K562 (cell line): ENCODE measurements around the gene IDH2. TPM values are rescaled to one million over a fixed set of nuclear protein-coding genes. Genes with fewer than 3 reads are reported as not detected.

Source experiments
- BCOR ChIP-seq: fragments of 450-650 bp; IDR thresholded peaks from 2 replicates; pipeline ENCODE4 v1.6.1; 2016
- KDM4B ChIP-seq, 2 experiments: fragments of 450-650 bp in 1 of 2; sonication (generic) in 1 of 2; IDR thresholded peaks; 2 replicates each; pipeline ENCODE4 v1.6.1; 2016 to 2017; ENCODE audit warnings: borderline replicate concordance in 2 of 2, antibody characterized with exemption in 1 of 2, low read depth in 1 of 2, mild to moderate bottlenecking in 1 of 2
- POLR2H ChIP-seq: IDR thresholded peaks from 2 replicates; pipeline ENCODE4 v1.6.1; 2016; ENCODE audit warnings: missing genetic modification characterization, low read depth, mild to moderate bottlenecking, control low read depth, missing compliant biosample characterization, moderate library complexity
- U2AF1 ChIP-seq: fragments of 200-400 bp; formaldehyde crosslinking; optimal IDR thresholded peaks from 2 replicates; pipeline ENCODE3; 2017; ENCODE audit warnings: mild to moderate bottlenecking, low read depth, low read length, moderate library complexity
- polyA plus RNA-seq, 8 experiments: library from polyadenylated mRNA; depleted of rRNA in 4 of 8; stranded (reverse) in 5 of 8; unstranded in 3 of 8; fragments of >200 nt; fragmentation: Nextera tagmentation in 2 of 8; fragmentation: Illumina TruSeq in 1 of 8; extraction: Ambion mirVana in 2 of 8; extraction: Trizol in 1 of 8; gene quantifications; 2 replicates each; pipeline versions ENCODE4 v1.2.1 to v1.2.3, GENCODE V29; 2011 to 2014; ENCODE audit warnings: inconsistent platforms in 1 of 8, missing spikeins in 1 of 8
- total RNA-seq, 7 experiments: library from RNA; depleted of rRNA in 6 of 7; stranded (reverse); fragments of >200 nt in 6 of 7; fragmentation: Illumina TruSeq in 2 of 7; extraction: Trizol in 2 of 7; gene quantifications; 2 replicates each; pipeline versions ENCODE4 v1.2.1 to v1.2.3, GENCODE V29; 2011 to 2021; ENCODE audit warnings: low replicate concordance in 1 of 7
- TF ChIP-seq, protein P1 (sequence below): fragments of 450-650 bp; IDR thresholded peaks from 2 replicates; pipeline ENCODE4 v1.6.1; 2017; ENCODE audit warnings: antibody characterized with exemption
- TF ChIP-seq, protein P2 (sequence below): fragments of 450-650 bp; formaldehyde crosslinking; IDR thresholded peaks from 2 replicates; pipeline ENCODE4 v1.4.0; 2022; ENCODE audit warnings: missing genetic modification characterization
- TF ChIP-seq, protein P3 (sequence below): sonication (generic); formaldehyde crosslinking; IDR thresholded peaks from 2 replicates; pipeline ENCODE4 v1.8.1; 2023; ENCODE audit warnings: missing genetic modification reagents, mild to moderate bottlenecking, borderline replicate concordance
- TF ChIP-seq, protein P4 (sequence below): sonication (generic); formaldehyde crosslinking; IDR thresholded peaks from 2 replicates; pipeline ENCODE4 v1.8.0; 2023; ENCODE audit warnings: missing genetic modification reagents, mild to moderate bottlenecking, borderline replicate concordance
- TF ChIP-seq, protein P5 (sequence below): fragments of 450-650 bp; conservative IDR thresholded peaks from 2 replicates; pipeline ENCODE4 v1.6.1; 2016; ENCODE audit warnings: missing genetic modification characterization, low read depth, mild to moderate bottlenecking, control low read depth, missing compliant biosample characterization

Gene IDH2
- total and polyA plus RNA-seq, 9 of the 15 experiments (the other 6 are each of a cell fraction or from before 2014, with no cell fraction given), result 0.70 to 99.9 (median 59.2) TPM

DNA sequence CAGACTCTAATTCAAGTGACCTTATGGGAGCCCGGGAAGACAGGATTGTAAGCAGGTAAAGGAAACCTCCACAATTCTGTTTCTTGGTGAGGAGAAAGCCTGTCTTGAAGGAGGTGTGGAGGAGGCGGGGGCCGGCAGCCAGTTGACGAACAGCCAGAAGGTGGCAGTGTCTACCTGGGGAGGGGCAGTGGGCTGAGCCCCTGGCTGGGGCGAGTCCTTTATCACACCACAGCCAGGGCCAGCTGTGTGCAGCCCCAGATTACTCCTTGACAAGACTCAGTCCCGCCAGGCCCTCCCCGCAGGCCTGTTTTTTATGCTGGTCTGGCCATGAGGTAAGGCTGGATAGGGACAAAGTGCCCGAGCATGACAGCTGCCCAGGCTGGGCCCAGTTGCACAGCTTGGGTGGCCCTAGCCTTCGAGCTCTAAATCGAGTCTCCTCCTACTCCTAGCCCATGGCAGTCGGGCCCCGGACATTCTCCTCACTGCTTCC is 40.9 kb upstream of the IDH2 start (continued):
- TF ChIP-seq, protein P1, sequence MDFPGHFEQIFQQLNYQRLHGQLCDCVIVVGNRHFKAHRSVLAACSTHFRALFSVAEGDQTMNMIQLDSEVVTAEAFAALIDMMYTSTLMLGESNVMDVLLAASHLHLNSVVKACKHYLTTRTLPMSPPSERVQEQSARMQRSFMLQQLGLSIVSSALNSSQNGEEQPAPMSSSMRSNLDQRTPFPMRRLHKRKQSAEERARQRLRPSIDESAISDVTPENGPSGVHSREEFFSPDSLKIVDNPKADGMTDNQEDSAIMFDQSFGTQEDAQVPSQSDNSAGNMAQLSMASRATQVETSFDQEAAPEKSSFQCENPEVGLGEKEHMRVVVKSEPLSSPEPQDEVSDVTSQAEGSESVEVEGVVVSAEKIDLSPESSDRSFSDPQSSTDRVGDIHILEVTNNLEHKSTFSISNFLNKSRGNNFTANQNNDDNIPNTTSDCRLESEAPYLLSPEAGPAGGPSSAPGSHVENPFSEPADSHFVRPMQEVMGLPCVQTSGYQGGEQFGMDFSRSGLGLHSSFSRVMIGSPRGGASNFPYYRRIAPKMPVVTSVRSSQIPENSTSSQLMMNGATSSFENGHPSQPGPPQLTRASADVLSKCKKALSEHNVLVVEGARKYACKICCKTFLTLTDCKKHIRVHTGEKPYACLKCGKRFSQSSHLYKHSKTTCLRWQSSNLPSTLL, result no peak
- TF ChIP-seq U2AF1, result no peak
- TF ChIP-seq, protein P2, sequence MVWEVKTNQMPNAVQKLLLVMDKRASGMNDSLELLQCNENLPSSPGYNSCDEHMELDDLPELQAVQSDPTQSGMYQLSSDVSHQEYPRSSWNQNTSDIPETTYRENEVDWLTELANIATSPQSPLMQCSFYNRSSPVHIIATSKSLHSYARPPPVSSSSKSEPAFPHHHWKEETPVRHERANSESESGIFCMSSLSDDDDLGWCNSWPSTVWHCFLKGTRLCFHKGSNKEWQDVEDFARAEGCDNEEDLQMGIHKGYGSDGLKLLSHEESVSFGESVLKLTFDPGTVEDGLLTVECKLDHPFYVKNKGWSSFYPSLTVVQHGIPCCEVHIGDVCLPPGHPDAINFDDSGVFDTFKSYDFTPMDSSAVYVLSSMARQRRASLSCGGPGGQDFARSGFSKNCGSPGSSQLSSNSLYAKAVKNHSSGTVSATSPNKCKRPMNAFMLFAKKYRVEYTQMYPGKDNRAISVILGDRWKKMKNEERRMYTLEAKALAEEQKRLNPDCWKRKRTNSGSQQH (CRISPR knock-in tag), result no peak
- TF ChIP-seq, protein P3, sequence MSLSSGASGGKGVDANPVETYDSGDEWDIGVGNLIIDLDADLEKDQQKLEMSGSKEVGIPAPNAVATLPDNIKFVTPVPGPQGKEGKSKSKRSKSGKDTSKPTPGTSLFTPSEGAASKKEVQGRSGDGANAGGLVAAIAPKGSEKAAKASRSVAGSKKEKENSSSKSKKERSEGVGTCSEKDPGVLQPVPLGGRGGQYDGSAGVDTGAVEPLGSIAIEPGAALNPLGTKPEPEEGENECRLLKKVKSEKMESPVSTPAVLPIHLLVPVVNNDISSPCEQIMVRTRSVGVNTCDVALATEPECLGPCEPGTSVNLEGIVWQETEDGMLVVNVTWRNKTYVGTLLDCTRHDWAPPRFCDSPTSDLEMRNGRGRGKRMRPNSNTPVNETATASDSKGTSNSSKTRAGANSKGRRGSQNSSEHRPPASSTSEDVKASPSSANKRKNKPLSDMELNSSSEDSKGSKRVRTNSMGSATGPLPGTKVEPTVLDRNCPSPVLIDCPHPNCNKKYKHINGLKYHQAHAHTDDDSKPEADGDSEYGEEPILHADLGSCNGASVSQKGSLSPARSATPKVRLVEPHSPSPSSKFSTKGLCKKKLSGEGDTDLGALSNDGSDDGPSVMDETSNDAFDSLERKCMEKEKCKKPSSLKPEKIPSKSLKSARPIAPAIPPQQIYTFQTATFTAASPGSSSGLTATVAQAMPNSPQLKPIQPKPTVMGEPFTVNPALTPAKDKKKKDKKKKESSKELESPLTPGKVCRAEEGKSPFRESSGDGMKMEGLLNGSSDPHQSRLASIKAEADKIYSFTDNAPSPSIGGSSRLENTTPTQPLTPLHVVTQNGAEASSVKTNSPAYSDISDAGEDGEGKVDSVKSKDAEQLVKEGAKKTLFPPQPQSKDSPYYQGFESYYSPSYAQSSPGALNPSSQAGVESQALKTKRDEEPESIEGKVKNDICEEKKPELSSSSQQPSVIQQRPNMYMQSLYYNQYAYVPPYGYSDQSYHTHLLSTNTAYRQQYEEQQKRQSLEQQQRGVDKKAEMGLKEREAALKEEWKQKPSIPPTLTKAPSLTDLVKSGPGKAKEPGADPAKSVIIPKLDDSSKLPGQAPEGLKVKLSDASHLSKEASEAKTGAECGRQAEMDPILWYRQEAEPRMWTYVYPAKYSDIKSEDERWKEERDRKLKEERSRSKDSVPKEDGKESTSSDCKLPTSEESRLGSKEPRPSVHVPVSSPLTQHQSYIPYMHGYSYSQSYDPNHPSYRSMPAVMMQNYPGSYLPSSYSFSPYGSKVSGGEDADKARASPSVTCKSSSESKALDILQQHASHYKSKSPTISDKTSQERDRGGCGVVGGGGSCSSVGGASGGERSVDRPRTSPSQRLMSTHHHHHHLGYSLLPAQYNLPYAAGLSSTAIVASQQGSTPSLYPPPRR, result no peak
- TF ChIP-seq BCOR, result peak; percentile 64; the same call in 1 of the 2 replicates
- TF ChIP-seq, protein P4, sequence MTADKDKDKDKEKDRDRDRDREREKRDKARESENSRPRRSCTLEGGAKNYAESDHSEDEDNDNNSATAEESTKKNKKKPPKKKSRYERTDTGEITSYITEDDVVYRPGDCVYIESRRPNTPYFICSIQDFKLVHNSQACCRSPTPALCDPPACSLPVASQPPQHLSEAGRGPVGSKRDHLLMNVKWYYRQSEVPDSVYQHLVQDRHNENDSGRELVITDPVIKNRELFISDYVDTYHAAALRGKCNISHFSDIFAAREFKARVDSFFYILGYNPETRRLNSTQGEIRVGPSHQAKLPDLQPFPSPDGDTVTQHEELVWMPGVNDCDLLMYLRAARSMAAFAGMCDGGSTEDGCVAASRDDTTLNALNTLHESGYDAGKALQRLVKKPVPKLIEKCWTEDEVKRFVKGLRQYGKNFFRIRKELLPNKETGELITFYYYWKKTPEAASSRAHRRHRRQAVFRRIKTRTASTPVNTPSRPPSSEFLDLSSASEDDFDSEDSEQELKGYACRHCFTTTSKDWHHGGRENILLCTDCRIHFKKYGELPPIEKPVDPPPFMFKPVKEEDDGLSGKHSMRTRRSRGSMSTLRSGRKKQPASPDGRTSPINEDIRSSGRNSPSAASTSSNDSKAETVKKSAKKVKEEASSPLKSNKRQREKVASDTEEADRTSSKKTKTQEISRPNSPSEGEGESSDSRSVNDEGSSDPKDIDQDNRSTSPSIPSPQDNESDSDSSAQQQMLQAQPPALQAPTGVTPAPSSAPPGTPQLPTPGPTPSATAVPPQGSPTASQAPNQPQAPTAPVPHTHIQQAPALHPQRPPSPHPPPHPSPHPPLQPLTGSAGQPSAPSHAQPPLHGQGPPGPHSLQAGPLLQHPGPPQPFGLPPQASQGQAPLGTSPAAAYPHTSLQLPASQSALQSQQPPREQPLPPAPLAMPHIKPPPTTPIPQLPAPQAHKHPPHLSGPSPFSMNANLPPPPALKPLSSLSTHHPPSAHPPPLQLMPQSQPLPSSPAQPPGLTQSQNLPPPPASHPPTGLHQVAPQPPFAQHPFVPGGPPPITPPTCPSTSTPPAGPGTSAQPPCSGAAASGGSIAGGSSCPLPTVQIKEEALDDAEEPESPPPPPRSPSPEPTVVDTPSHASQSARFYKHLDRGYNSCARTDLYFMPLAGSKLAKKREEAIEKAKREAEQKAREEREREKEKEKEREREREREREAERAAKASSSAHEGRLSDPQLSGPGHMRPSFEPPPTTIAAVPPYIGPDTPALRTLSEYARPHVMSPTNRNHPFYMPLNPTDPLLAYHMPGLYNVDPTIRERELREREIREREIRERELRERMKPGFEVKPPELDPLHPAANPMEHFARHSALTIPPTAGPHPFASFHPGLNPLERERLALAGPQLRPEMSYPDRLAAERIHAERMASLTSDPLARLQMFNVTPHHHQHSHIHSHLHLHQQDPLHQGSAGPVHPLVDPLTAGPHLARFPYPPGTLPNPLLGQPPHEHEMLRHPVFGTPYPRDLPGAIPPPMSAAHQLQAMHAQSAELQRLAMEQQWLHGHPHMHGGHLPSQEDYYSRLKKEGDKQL (CRISPR knock-in tag), result 0 out of 2 replicates have a peak, but pooled peaks have one; percentile 54
- TF ChIP-seq, protein P5, sequence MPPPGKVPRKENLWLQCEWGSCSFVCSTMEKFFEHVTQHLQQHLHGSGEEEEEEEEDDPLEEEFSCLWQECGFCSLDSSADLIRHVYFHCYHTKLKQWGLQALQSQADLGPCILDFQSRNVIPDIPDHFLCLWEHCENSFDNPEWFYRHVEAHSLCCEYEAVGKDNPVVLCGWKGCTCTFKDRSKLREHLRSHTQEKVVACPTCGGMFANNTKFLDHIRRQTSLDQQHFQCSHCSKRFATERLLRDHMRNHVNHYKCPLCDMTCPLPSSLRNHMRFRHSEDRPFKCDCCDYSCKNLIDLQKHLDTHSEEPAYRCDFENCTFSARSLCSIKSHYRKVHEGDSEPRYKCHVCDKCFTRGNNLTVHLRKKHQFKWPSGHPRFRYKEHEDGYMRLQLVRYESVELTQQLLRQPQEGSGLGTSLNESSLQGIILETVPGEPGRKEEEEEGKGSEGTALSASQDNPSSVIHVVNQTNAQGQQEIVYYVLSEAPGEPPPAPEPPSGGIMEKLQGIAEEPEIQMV (tag), result peak; percentile 38; the same call in 1 of the 2 replicates
- no peak for TF ChIP-seq POLR2H (tag)
- TF ChIP-seq KDM4B (IDR thresholded peaks at IDR 0.05; ENCODE audit: borderline replicate concordance in 2 of 2, low read depth in 1 of 2), result no peak
